Measurements from ENCODE around the gene VDAC1.

DNA sequence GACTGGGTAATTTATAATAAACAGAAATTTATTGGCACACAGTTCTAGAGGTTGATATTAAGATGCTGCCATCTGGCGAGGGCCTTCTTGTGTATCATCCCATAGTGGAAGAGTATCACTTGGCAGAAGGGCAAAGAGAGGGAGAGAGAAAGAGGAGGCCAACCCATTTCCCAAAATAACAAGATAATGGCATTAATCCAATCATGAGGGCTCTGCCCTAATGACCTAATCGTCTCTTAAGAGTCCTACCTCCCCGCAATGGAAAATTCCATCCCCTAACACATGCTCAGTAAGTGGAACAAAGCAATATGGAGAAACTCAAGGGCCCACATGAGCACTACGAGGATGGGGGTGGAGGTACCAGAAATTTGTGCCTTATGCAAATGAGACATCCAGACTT is 17.6 kb upstream of the VDAC1 start:
- no peak for TF ChIP-seq POLR2A (IDR thresholded peaks at IDR 0.05)
- TF ChIP-seq, protein P1, sequence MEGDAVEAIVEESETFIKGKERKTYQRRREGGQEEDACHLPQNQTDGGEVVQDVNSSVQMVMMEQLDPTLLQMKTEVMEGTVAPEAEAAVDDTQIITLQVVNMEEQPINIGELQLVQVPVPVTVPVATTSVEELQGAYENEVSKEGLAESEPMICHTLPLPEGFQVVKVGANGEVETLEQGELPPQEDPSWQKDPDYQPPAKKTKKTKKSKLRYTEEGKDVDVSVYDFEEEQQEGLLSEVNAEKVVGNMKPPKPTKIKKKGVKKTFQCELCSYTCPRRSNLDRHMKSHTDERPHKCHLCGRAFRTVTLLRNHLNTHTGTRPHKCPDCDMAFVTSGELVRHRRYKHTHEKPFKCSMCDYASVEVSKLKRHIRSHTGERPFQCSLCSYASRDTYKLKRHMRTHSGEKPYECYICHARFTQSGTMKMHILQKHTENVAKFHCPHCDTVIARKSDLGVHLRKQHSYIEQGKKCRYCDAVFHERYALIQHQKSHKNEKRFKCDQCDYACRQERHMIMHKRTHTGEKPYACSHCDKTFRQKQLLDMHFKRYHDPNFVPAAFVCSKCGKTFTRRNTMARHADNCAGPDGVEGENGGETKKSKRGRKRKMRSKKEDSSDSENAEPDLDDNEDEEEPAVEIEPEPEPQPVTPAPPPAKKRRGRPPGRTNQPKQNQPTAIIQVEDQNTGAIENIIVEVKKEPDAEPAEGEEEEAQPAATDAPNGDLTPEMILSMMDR (IDR thresholded peaks at IDR 0.05) = no peak
- TF ChIP-seq POLR2AphosphoS5 (IDR thresholded peaks at IDR 0.05) = no peak
- TF ChIP-seq EP300 (IDR thresholded peaks at IDR 0.05; ENCODE audit: low read depth) = no peak
